ENCODE measurements around the gene TRAP1. TPM values are rescaled to one million over a fixed set of nuclear protein-coding genes. Genes with fewer than 3 reads are reported as not detected.

TRAP1 gene
- polyA plus RNA-seq, 3 donors, result 22.8 to 54.0 (median 22.9) TPM

DNA sequence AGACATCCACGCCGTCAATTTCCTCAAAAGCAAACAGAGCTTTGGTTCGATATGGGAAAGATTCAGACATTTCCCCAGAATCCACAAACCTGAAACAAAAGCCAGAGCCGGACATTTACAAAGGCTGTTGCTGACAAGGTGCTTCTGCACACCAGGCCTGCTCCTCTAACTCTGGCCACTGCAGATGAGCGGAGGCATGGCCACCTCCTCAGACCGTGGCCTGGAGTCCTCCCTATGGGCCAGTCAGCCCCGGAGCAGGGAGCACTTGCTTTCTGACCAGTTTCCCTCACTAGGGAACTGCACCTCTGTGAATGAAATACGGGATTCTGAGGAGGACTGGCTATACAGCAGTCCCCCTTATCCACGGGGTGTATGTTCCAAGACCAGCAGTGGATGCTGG, 22.3 kb upstream of the TRAP1 start:
- Histone ChIP-seq H3K4me3 (replicated peaks in 1 of 3; ENCODE audit: low read depth in 2 of 3, low read length in 3 of 3) (no peak overlapping the region), H3K27me3 (ENCODE audit: control insufficient read depth in 2 of 2, insufficient read depth in 2 of 2, low read length in 2 of 2) (no peaks in the 10 kb centered on the region), H3K27ac (ENCODE audit: low read depth in 1 of 2, low read length in 2 of 2) (no peak overlapping the region), H2AFZ (ENCODE audit: insufficient read depth, low read depth, low read length, poor library complexity, severe bottlenecking) (no peak overlapping the region), H3K9me3 (replicated peaks in 1 of 2; ENCODE audit: control insufficient read depth in 1 of 2, insufficient read depth in 1 of 2, low read length in 2 of 2) (no peaks in the 10 kb centered on the region), H3K4me2 (replicated peaks; ENCODE audit: extremely low read depth, low read length, poor library complexity, severe bottlenecking) (no peak overlapping the region), H4K20me1 (ENCODE audit: insufficient read depth, low read length) (peaks cover 94% of the 10 kb centered on the region), H3K79me2 (ENCODE audit: insufficient read depth, low read length) (peaks cover 4% of the 10 kb centered on the region), H3K9ac (ENCODE audit: insufficient read depth, low read length, poor library complexity, severe bottlenecking) (no peak overlapping the region), H3K4me1 (ENCODE audit: control insufficient read depth in 1 of 2, insufficient read depth in 2 of 2, low read length in 2 of 2) (no peaks in the 10 kb centered on the region), H3K36me3 (replicated peaks in 1 of 2; ENCODE audit: control insufficient read depth in 1 of 2, insufficient read depth in 2 of 2, low read length in 2 of 2) (peaks cover 96 to 100% of the 10 kb centered on the region in 2 donors)
- Mint-ChIP-seq H3K27me3 (ENCODE audit: low read depth in 3 of 3) (peaks cover 0 to 3% (median 0%) of the 10 kb centered on the region in 3 donors), H3K4me3 (no peak overlapping the region), H3K4me1 (no peaks in the 10 kb centered on the region), H3K36me3 (peaks cover 89 to 100% of the 10 kb centered on the region in 2 donors), H3K27ac (no peak overlapping the region), H3K9me3 (peaks cover 0 to 1% (median 0%) of the 10 kb centered on the region in 7 donors)
- no peak for DNase-seq
- TF ChIP-seq CTCF (IDR thresholded peaks at IDR 0.05), result no peak
- intact Hi-C loops (cut with micrococcal nuclease), result loop anchor here in 1 of 2 donors (10.0 kb wide), 1 partner anchor 65 kb away; no protein-coding TSS in a partner anchor
- 100% methylated on average over 7 of the region's 9 CpGs for WGBS (ENCODE audit: insufficient coverage)

- no peak overlapping the region for H3K27ac Mint-ChIP-seq
- H3K4me3 ChIP-seq (replicated peaks in 1 of 3; ENCODE audit: low read depth in 2 of 3, low read length in 3 of 3), result no peak overlapping the region
- H3K9me3 Mint-ChIP-seq, result peaks cover 0 to 1% (median 0%) of the 10 kb centered on the region in 7 donors
- H3K9me3 ChIP-seq (replicated peaks in 1 of 2; ENCODE audit: control insufficient read depth in 1 of 2, insufficient read depth in 1 of 2, low read length in 2 of 2), result no peaks in the 10 kb centered on the region
- peaks cover 87 to 100% of the 10 kb centered on the region in 2 donors for H3K36me3 Mint-ChIP-seq
- no peak for TF ChIP-seq CTCF (IDR thresholded peaks at IDR 0.05)
- peaks cover 4% of the 10 kb centered on the region for H3K79me2 ChIP-seq (ENCODE audit: insufficient read depth, low read length)
- H3K4me2 ChIP-seq (replicated peaks; ENCODE audit: extremely low read depth, low read length, poor library complexity, severe bottlenecking), result no peak overlapping the region
- H2AFZ ChIP-seq (ENCODE audit: insufficient read depth, low read depth, low read length, poor library complexity, severe bottlenecking), result no peak overlapping the region
- H3K27me3 ChIP-seq (ENCODE audit: control insufficient read depth in 2 of 2, insufficient read depth in 2 of 2, low read length in 2 of 2), result no peaks in the 10 kb centered on the region
- 100% methylated on average over 3 of the region's 8 CpGs for WGBS (ENCODE audit: insufficient coverage)
- no peaks in the 10 kb centered on the region for H3K4me1 Mint-ChIP-seq
- H3K27ac ChIP-seq (ENCODE audit: low read depth in 1 of 2, low read length in 2 of 2), result no peak overlapping the region
- no peak for DNase-seq
- H3K36me3 ChIP-seq (replicated peaks in 1 of 2; ENCODE audit: control insufficient read depth in 1 of 2, insufficient read depth in 2 of 2, low read length in 2 of 2), result peaks cover 95 to 100% of the 10 kb centered on the region in 2 donors
- H3K4me1 ChIP-seq (ENCODE audit: control insufficient read depth in 1 of 2, insufficient read depth in 2 of 2, low read length in 2 of 2), result no peaks in the 10 kb centered on the region
- H3K4me3 Mint-ChIP-seq, result no peak overlapping the region
- H4K20me1 ChIP-seq (ENCODE audit: insufficient read depth, low read length), result peaks cover 95% of the 10 kb centered on the region
- peaks cover 0 to 3% (median 0%) of the 10 kb centered on the region in 3 donors for H3K27me3 Mint-ChIP-seq (ENCODE audit: low read depth in 3 of 3)
- no peak overlapping the region for H3K9ac ChIP-seq (ENCODE audit: insufficient read depth, low read length, poor library complexity, severe bottlenecking)
- intact Hi-C loops (cut with micrococcal nuclease), result no loop called here
Measured at GRCh38 chr16:3738541-3738940, 21.2 kb upstream of the TRAP1 start.

Data from CD14-positive monocyte (primary cell).